Colonic mucosa (tissue), 4 donors: Measurements from ENCODE around the gene ADAMTS7. TPM values are rescaled to one million over a fixed set of nuclear protein-coding genes. Genes with fewer than 3 reads are reported as not detected.

Source experiments
- DNase-seq: peaks from one replicate; pipeline ENCODE4 v3.0.0-alpha.2; 2020
- H3K27ac ChIP-seq: fragments of 200-600 bp; one replicate; pipeline ENCODE4 v1.8.0; 2021
- H3K27me3 ChIP-seq: fragments of 200-600 bp; one replicate; pipeline ENCODE4 v1.8.0; 2021
- H3K36me3 ChIP-seq: fragments of 200-600 bp; one replicate; pipeline ENCODE4 v1.8.0; 2021
- H3K4me1 ChIP-seq: fragments of 200-600 bp; one replicate; pipeline ENCODE4 v1.8.0; 2021; ENCODE audit warnings: mild to moderate bottlenecking
- H3K4me3 ChIP-seq: fragments of 200-600 bp; one replicate; pipeline ENCODE4 v1.8.0; 2021
- H3K9ac ChIP-seq, 2 donors: one replicate each; pipeline ENCODE4 v1.7.0; 2013; ENCODE audit warnings: control low read depth in 2 of 2, low read depth in 2 of 2, low read length in 2 of 2
- H3K9me3 ChIP-seq: fragments of 200-600 bp; one replicate; pipeline ENCODE4 v1.8.0; 2021
- CTCF ChIP-seq: fragments of 200-600 bp; IDR thresholded peaks from one replicate; pipeline ENCODE4 v1.8.0; 2022; ENCODE audit warnings: antibody characterized with exemption, mild to moderate bottlenecking
- intact Hi-C: fragments of 100-400 bp; cut with DNase I; formaldehyde crosslinking; loops from one replicate; pipeline ENCODE4 v1.14.1; 2022
- total RNA-seq, 2 donors: library from RNA; stranded (reverse); fragmentation: NEBNext Ultra II Directional in 1 of 2; extraction: Animal tissue kit (Norgen Biotek cat#: 25700) in 1 of 2; gene quantifications; one replicate each; pipeline ENCODE4 v1.2.1, GENCODE V29; 2021
- donor health status: healthy.
- donor health status: DM: no; HTN: no; CAD: no.
- donor health status: DM: no; HTN: no; CAD: no.

ADAMTS7 gene
- total RNA-seq, 2 donors from 2014 or later: 1.6 to 1.8 TPM

GRCh38 chr15:78822514-78822913, 11.2 kb upstream of the ADAMTS7 start:
- no peaks in the 10 kb centered on the region for H3K9me3 ChIP-seq
- no peak for DNase-seq
- H3K9ac ChIP-seq: no peak overlapping the region
- H3K4me3 ChIP-seq: no peak overlapping the region
- H3K4me1 ChIP-seq: no peaks in the 10 kb centered on the region
- TF ChIP-seq CTCF: no peak
- H3K27me3 ChIP-seq: no peaks in the 10 kb centered on the region
- intact Hi-C loops: no loop called here
- no peaks in the 10 kb centered on the region for H3K36me3 ChIP-seq
- no peak overlapping the region for H3K27ac ChIP-seq

GRCh38 chr15:78811825-78812183, 540 bp upstream of the ADAMTS7 start:
- Histone ChIP-seq H3K9ac (peak overlapping the region; percentile 44 to 55), H3K36me3 (no peaks in the 10 kb centered on the region)

GRCh38 chr15:78810362-78811123, 721 bp downstream of the ADAMTS7 start:
- DNase-seq: peak; percentile 63
- peak overlapping the region; percentile 16 for H3K27ac ChIP-seq
- TF ChIP-seq CTCF: no peak
- no peaks in the 10 kb centered on the region for H3K36me3 ChIP-seq
- H3K4me1 ChIP-seq: peaks cover 9% of the 10 kb centered on the region
- intact Hi-C loops: loop anchor here (5.0 kb wide), 1 partner anchor 62 kb away; the partner anchor contains the start of gene MORF4L1
- peaks cover 23% of the 10 kb centered on the region for H3K27me3 ChIP-seq
- H3K9ac ChIP-seq: peak overlapping the region in 1 of 2 donors; percentile 63
- H3K9me3 ChIP-seq: no peaks in the 10 kb centered on the region
- H3K4me3 ChIP-seq: peak overlapping the region; percentile 81

More at GRCh38 chr15:78811825-78812183, 540 bp upstream of the ADAMTS7 start:
- no peak for TF ChIP-seq CTCF
- no peaks in the 10 kb centered on the region for H3K9me3 ChIP-seq
- H3K27me3 ChIP-seq: peaks cover 23% of the 10 kb centered on the region
- intact Hi-C loops: loop anchor here (5.0 kb wide), 1 partner anchor 60 kb away; the partner anchor contains the start of gene MORF4L1
- H3K27ac ChIP-seq: no peak overlapping the region
- peak overlapping the region; percentile 81 for H3K4me3 ChIP-seq
- no peak for DNase-seq
- H3K4me1 ChIP-seq: peaks cover 9% of the 10 kb centered on the region

GRCh38 chr15:78810003-78810361, 1.3 kb downstream of the ADAMTS7 start:
- H3K4me3 ChIP-seq: peak overlapping the region; percentile 81
- peaks cover 23% of the 10 kb centered on the region for H3K27me3 ChIP-seq
- H3K9ac ChIP-seq: no peak overlapping the region
- intact Hi-C loops: loop anchor here (5.0 kb wide), 1 partner anchor 62 kb away; the partner anchor contains the start of gene MORF4L1
- H3K36me3 ChIP-seq: no peaks in the 10 kb centered on the region
- H3K27ac ChIP-seq: no peak overlapping the region
- no peaks in the 10 kb centered on the region for H3K9me3 ChIP-seq
- TF ChIP-seq CTCF: no peak
- DNase-seq: no peak
- H3K4me1 ChIP-seq: peaks cover 9% of the 10 kb centered on the region

- no peak for TF ChIP-seq CTCF
- Histone ChIP-seq H3K9me3 (no peaks in the 10 kb centered on the region), H3K36me3 (no peaks in the 10 kb centered on the region), H3K4me3 (no peak overlapping the region), H3K27me3 (peaks cover 23% of the 10 kb centered on the region), H3K9ac (no peak overlapping the region), H3K27ac (no peak overlapping the region), H3K4me1 (peaks cover 9% of the 10 kb centered on the region)
- DNase-seq: peak; percentile 31
- intact Hi-C loops: no loop called here
Measured at GRCh38 chr15:78808550-78808949, 2.7 kb downstream of the ADAMTS7 start.
